Measurements from ENCODE around the gene SACM1L.

The SACM1L gene

GRCh38 chr3:45715945-45716344 is 26.7 kb downstream of the SACM1L start:
- Histone ChIP-seq H3K9me3 (ENCODE audit: control insufficient read depth, low read length) (no peaks in the 10 kb centered on the region), H3K4me1 (ENCODE audit: control insufficient read depth, insufficient read depth, low read length) (no peaks in the 10 kb centered on the region), H3K27me3 (ENCODE audit: control insufficient read depth, insufficient read depth, low read length, poor library complexity, severe bottlenecking) (no peaks in the 10 kb centered on the region), H3K27ac (ENCODE audit: insufficient read depth, low read depth, low read length, poor library complexity, severe bottlenecking) (no peak overlapping the region), H3K36me3 (ENCODE audit: control insufficient read depth, insufficient read depth, low read length) (peaks cover 12% of the 10 kb centered on the region), H3K4me3 (ENCODE audit: insufficient read depth, low read depth, low read length) (no peak overlapping the region)
- 94 to 96% methylated on average over 2 of the region's 2 CpGs for WGBS, 2 experiments

DNA sequence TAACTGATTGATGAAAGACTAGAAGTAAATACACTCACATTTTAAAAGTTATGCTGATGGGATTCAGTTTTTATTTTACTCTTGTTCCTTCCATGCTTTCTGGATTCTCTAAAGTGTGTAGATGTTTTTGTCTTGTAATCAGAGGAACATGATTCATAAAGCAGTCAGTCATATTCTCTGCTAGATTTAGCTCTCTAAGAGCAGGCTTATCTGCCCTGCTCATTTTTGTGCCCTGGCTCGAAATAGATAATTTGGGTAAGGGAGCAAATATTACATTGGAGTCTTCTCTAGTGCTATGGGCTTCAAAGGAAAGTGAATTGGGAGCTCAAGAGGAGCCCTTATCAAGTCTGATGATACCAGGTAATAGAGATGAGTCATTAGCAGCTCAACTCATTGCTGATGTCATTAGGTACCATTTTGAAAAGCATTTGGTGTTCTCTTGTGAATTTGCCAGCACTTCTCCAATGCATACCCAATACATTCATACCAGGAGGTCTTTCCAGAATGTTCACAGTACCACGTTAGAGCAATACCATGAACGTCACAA is 27.7 kb downstream of the SACM1L start:
- Histone ChIP-seq H3K27me3 (ENCODE audit: control insufficient read depth, insufficient read depth, low read length, poor library complexity, severe bottlenecking) (no peaks in the 10 kb centered on the region), H3K4me3 (ENCODE audit: insufficient read depth, low read depth, low read length) (no peak overlapping the region), H3K27ac (ENCODE audit: insufficient read depth, low read depth, low read length, poor library complexity, severe bottlenecking) (no peak overlapping the region), H3K9me3 (ENCODE audit: control insufficient read depth, low read length) (no peaks in the 10 kb centered on the region), H3K36me3 (ENCODE audit: control insufficient read depth, insufficient read depth, low read length) (peaks cover 13% of the 10 kb centered on the region), H3K4me1 (ENCODE audit: control insufficient read depth, insufficient read depth, low read length) (no peaks in the 10 kb centered on the region)
- 81 to 84% methylated on average over 3 of the region's 3 CpGs for WGBS, 2 experiments

DNA sequence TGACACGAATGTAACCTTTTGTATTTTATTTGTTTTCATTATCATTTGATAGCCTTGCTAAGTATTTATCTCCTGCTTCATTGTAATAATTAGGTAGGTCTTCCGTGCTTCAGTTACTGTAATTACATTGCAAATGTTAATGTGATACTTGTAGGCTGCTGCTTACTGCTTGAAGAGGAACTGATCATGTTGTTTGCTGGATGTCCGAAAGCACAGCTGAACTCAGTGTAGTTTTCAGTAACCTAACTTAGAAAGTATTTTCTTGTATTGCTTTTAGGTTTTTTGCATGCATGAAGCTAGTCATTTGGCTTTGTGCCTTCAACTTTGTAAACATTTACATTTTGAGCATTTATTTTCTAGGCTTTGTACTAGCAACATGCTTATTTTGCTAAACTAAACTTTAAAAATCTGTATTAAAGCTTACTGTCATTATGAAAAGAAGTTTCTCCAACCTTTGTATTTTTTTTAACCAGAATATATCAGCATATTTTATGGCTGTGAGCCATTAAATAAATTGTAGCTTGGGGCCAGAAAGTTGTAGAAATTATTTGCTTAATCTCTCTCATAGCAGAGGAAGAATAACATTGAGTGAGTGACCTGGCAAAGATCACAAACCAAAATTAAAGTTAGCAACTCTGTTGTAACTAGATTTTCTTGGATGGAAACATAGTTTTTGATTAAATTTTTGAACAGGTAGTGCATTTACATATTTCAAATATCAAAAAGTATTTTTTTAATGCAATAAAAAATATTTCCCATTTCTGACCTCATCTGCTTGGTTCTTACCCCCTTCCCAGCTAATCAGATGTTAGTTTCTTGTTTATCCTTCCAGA is 30.7 kb downstream of the SACM1L start:
- Histone ChIP-seq H3K27me3 (ENCODE audit: control insufficient read depth, insufficient read depth, low read length, poor library complexity, severe bottlenecking) (no peaks in the 10 kb centered on the region), H3K4me1 (ENCODE audit: control insufficient read depth, insufficient read depth, low read length) (no peaks in the 10 kb centered on the region), H3K27ac (ENCODE audit: insufficient read depth, low read depth, low read length, poor library complexity, severe bottlenecking) (no peak overlapping the region), H3K36me3 (ENCODE audit: control insufficient read depth, insufficient read depth, low read length) (peaks cover 24% of the 10 kb centered on the region), H3K4me3 (ENCODE audit: insufficient read depth, low read depth, low read length) (no peak overlapping the region), H3K9me3 (ENCODE audit: control insufficient read depth, low read length) (no peaks in the 10 kb centered on the region)
- 92 to 96% methylated on average over 2 to 3 of the region's 3 CpGs for WGBS, 2 experiments

GRCh38 chr3:45724911-45725310 is 35.7 kb downstream of the SACM1L start:
- Histone ChIP-seq H3K4me1 (ENCODE audit: control insufficient read depth, insufficient read depth, low read length) (no peaks in the 10 kb centered on the region), H3K27ac (ENCODE audit: insufficient read depth, low read depth, low read length, poor library complexity, severe bottlenecking) (no peak overlapping the region), H3K4me3 (ENCODE audit: insufficient read depth, low read depth, low read length) (no peak overlapping the region), H3K27me3 (ENCODE audit: control insufficient read depth, insufficient read depth, low read length, poor library complexity, severe bottlenecking) (no peaks in the 10 kb centered on the region), H3K36me3 (ENCODE audit: control insufficient read depth, insufficient read depth, low read length) (peaks cover 18% of the 10 kb centered on the region), H3K9me3 (ENCODE audit: control insufficient read depth, low read length) (no peaks in the 10 kb centered on the region)
- WGBS, 2 experiments, result 93 to 100% methylated on average over 2 to 3 of the region's 3 CpGs

- Histone ChIP-seq H3K27me3 (ENCODE audit: control insufficient read depth, insufficient read depth, low read length, poor library complexity, severe bottlenecking) (no peaks in the 10 kb centered on the region), H3K4me1 (ENCODE audit: control insufficient read depth, insufficient read depth, low read length) (no peaks in the 10 kb centered on the region), H3K9me3 (ENCODE audit: control insufficient read depth, low read length) (no peaks in the 10 kb centered on the region), H3K27ac (ENCODE audit: insufficient read depth, low read depth, low read length, poor library complexity, severe bottlenecking) (no peak overlapping the region), H3K36me3 (ENCODE audit: control insufficient read depth, insufficient read depth, low read length) (peaks cover 22% of the 10 kb centered on the region), H3K4me3 (ENCODE audit: insufficient read depth, low read depth, low read length) (no peak overlapping the region)
- WGBS, 2 experiments, result 96% methylated on average over 2 of the region's 2 CpGs
These were observed 40.4 kb downstream of the SACM1L start for GRCh38 chr3:45729614-45730013.

- no peak overlapping the region for H3K27ac ChIP-seq (ENCODE audit: insufficient read depth, low read depth, low read length, poor library complexity, severe bottlenecking)
- H3K36me3 ChIP-seq (ENCODE audit: control insufficient read depth, insufficient read depth, low read length), result peaks cover 32% of the 10 kb centered on the region
- no peaks in the 10 kb centered on the region for H3K9me3 ChIP-seq (ENCODE audit: control insufficient read depth, low read length)
- no peaks in the 10 kb centered on the region for H3K27me3 ChIP-seq (ENCODE audit: control insufficient read depth, insufficient read depth, low read length, poor library complexity, severe bottlenecking)
- no peaks in the 10 kb centered on the region for H3K4me1 ChIP-seq (ENCODE audit: control insufficient read depth, insufficient read depth, low read length)
- WGBS, 2 experiments, result 95 to 98% methylated on average over 4 of the region's 4 CpGs
- no peak overlapping the region for H3K4me3 ChIP-seq (ENCODE audit: insufficient read depth, low read depth, low read length)
These were observed 41.4 kb downstream of the SACM1L start for GRCh38 chr3:45730409-45731154.

DNA sequence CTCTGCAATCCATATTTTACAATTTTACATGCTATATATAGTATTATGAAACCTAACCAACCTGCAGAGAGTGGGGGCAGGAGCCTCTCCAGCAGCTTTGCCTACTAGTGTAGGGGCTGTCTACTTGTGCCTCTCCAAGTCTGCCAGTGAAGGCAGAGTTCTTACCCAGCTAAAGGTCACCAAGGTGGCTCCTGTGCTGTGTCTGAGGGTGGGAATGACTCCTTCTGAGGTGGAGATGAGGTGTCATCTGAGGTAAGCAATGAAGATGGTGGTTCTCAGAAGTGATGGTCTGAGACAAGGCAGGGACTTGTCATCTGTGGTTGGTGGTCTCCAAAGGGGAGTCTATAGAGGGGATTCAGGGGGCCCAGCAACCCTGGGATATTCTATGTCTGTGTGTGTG is 47.5 kb downstream of the SACM1L start:
- no peak overlapping the region for H3K27ac ChIP-seq (ENCODE audit: insufficient read depth, low read depth, low read length, poor library complexity, severe bottlenecking)
- no peaks in the 10 kb centered on the region for H3K4me1 ChIP-seq (ENCODE audit: control insufficient read depth, insufficient read depth, low read length)
- no peaks in the 10 kb centered on the region for H3K9me3 ChIP-seq (ENCODE audit: control insufficient read depth, low read length)
- no peak overlapping the region for H3K4me3 ChIP-seq (ENCODE audit: insufficient read depth, low read depth, low read length)
- no peaks in the 10 kb centered on the region for H3K27me3 ChIP-seq (ENCODE audit: control insufficient read depth, insufficient read depth, low read length, poor library complexity, severe bottlenecking)
- H3K36me3 ChIP-seq (ENCODE audit: control insufficient read depth, insufficient read depth, low read length), result peaks cover 44% of the 10 kb centered on the region

- Histone ChIP-seq H3K27me3 (ENCODE audit: control insufficient read depth, insufficient read depth, low read length, poor library complexity, severe bottlenecking) (no peaks in the 10 kb centered on the region), H3K36me3 (ENCODE audit: control insufficient read depth, insufficient read depth, low read length) (peaks cover 41% of the 10 kb centered on the region), H3K9me3 (ENCODE audit: control insufficient read depth, low read length) (no peaks in the 10 kb centered on the region), H3K27ac (ENCODE audit: insufficient read depth, low read depth, low read length, poor library complexity, severe bottlenecking) (no peak overlapping the region), H3K4me1 (ENCODE audit: control insufficient read depth, insufficient read depth, low read length) (no peaks in the 10 kb centered on the region), H3K4me3 (ENCODE audit: insufficient read depth, low read depth, low read length) (no peak overlapping the region)
- 91 to 92% methylated on average over 2 of the region's 2 CpGs for WGBS, 2 experiments
These were observed 48.0 kb downstream of the SACM1L start for GRCh38 chr3:45737234-45737633.

- Histone ChIP-seq H3K36me3 (ENCODE audit: control insufficient read depth, insufficient read depth, low read length) (peaks cover 27% of the 10 kb centered on the region), H3K27ac (ENCODE audit: insufficient read depth, low read depth, low read length, poor library complexity, severe bottlenecking) (no peak overlapping the region), H3K4me1 (ENCODE audit: control insufficient read depth, insufficient read depth, low read length) (no peaks in the 10 kb centered on the region), H3K4me3 (ENCODE audit: insufficient read depth, low read depth, low read length) (no peak overlapping the region), H3K27me3 (ENCODE audit: control insufficient read depth, insufficient read depth, low read length, poor library complexity, severe bottlenecking) (no peaks in the 10 kb centered on the region), H3K9me3 (ENCODE audit: control insufficient read depth, low read length) (no peaks in the 10 kb centered on the region)
- 83 to 84% methylated on average over 2 of the region's 2 CpGs for WGBS, 2 experiments
These were observed 50.8 kb downstream of the SACM1L start for GRCh38 chr3:45739991-45740390.

DNA sequence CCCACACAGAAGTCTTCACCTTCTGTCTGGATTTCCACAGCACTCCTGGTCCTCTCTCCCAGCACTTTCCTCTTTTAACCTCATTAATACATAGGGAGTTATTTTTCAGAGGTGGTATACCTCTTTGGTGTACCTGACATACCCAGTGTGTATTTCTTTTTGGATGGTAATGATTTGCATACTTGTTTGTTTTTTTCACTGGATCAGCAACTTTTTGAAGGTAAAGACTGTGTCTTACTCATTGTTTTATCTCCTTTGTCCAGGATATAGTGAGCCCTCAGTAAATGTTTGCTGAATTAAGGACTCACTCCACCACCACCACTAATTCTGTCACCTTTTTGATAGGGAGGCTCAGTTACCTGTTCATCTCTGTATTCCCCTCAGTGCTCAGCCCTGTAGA is 52.1 kb downstream of the SACM1L start:
- no peak overlapping the region for H3K27ac ChIP-seq (ENCODE audit: insufficient read depth, low read depth, low read length, poor library complexity, severe bottlenecking)
- peaks cover 22% of the 10 kb centered on the region for H3K36me3 ChIP-seq (ENCODE audit: control insufficient read depth, insufficient read depth, low read length)
- H3K4me1 ChIP-seq (ENCODE audit: control insufficient read depth, insufficient read depth, low read length), result no peaks in the 10 kb centered on the region
- H3K27me3 ChIP-seq (ENCODE audit: control insufficient read depth, insufficient read depth, low read length, poor library complexity, severe bottlenecking), result no peaks in the 10 kb centered on the region
- no peak overlapping the region for H3K4me3 ChIP-seq (ENCODE audit: insufficient read depth, low read depth, low read length)
- no peaks in the 10 kb centered on the region for H3K9me3 ChIP-seq (ENCODE audit: control insufficient read depth, low read length)
